GM12878 (cell line): ENCODE measurements around the gene CXXC5. TPM values are rescaled to one million over a fixed set of nuclear protein-coding genes. Genes with fewer than 3 reads are reported as not detected.
"Not testable (repeated sequence)": the region's sequence is repeated elsewhere in the genome, so short reads cannot be mapped to it uniquely, and the experiment has no call there.

Experiments used
- ATAC-seq: fragments of 200-7000 bp; cut with Tn5 transposase; 3 replicates; pipeline ENCODE4 v1.9.1; 2020; ENCODE audit warnings: mild to moderate bottlenecking, moderate library complexity
- BruUV-seq: library from RNA; stranded (reverse); fragments of 400-500 nt; replicated peaks from 2 replicates; lab custom pipeline; 2021; lab: Mats Ljungman, UMichigan
- CTCF ChIA-PET: fragments of 300-600 bp; sonication (Branson Sonifier 250); formaldehyde crosslinking; extraction: SDS; loops from one replicate; lab custom pipeline; 2021; ENCODE audit warnings: inconsistent platforms; lab: Yijun Ruan, JAX
- POLR2A ChIA-PET: fragments of 350-600 bp; formaldehyde crosslinking; extraction: SDS; loops from one replicate; lab custom pipeline; 2021; ENCODE audit warnings: inconsistent platforms; lab: Charles Lee
- RAD21 ChIA-PET: fragments of 300-600 bp; sonication (Branson Sonifier 250); formaldehyde crosslinking; loops from one replicate; lab custom pipeline; 2023; ENCODE audit warnings: antibody characterized with exemption; ENCODE audit not compliant: unreplicated experiment; lab: Charles Lee
- SMC1A ChIA-PET: fragments of 300-600 bp; sonication (Branson Sonifier 250); formaldehyde crosslinking; loops from one replicate; lab custom pipeline; 2023; ENCODE audit not compliant: unreplicated experiment, uncharacterized antibody; lab: Charles Lee
- DNase-seq: peaks from one replicate; pipeline ENCODE4 v3.0.0-alpha.2; 2011; ENCODE audit warnings: low read depth, low spot score
- FAIRE-seq: peaks from 3 replicates; lab custom pipeline; 2011; peaks lifted over from hg19 to GRCh38; lab: Jason Lieb, UNC
- H2AFZ ChIP-seq: 2 replicates; pipeline ENCODE4 v1.6.0; 2011; ENCODE audit warnings: low read depth, low read length, control low read depth; ENCODE audit not compliant: control insufficient read depth
- H3K27ac ChIP-seq: 2 replicates; pipeline ENCODE4 v1.5.1; 2011; ENCODE audit warnings: control low read depth; ENCODE audit not compliant: control insufficient read depth, insufficient read depth
- H3K27me3 ChIP-seq, 2 experiments: replicated peaks in 1 of 2; 2 replicates each; pipeline versions ENCODE4 v1.6.0 to v1.6.1; 2011; ENCODE audit warnings: low read length in 1 of 2; ENCODE audit not compliant: control insufficient read depth in 2 of 2, insufficient read depth in 2 of 2
- H3K36me3 ChIP-seq, 2 experiments: 2 replicates each; pipeline ENCODE4 v1.5.1; 2011; ENCODE audit warnings: low read length in 1 of 2; ENCODE audit not compliant: control insufficient read depth in 2 of 2, insufficient read depth in 2 of 2
- H3K4me1 ChIP-seq: 2 replicates; pipeline ENCODE4 v1.6.1; 2011; ENCODE audit warnings: mild to moderate bottlenecking, low read length, moderate library complexity, mixed read lengths; ENCODE audit not compliant: control insufficient read depth, insufficient read depth
- H3K4me2 ChIP-seq: 2 replicates; pipeline ENCODE4 v1.6.0; 2011; ENCODE audit warnings: control low read depth; ENCODE audit not compliant: control insufficient read depth, insufficient read depth
- H3K4me3 ChIP-seq: fragments of 200-600 bp; sonication (generic); 2 replicates; pipeline ENCODE4 v1.5.1; 2016
- H3K79me2 ChIP-seq: 2 replicates; pipeline ENCODE4 v1.6.0; 2011; ENCODE audit warnings: low read length; ENCODE audit not compliant: control insufficient read depth, insufficient read depth
- H3K9ac ChIP-seq: 2 replicates; pipeline ENCODE4 v1.8.0; 2011; ENCODE audit warnings: low read length, control low read depth, mixed read lengths; ENCODE audit not compliant: control insufficient read depth, insufficient read depth
- H3K9me3 ChIP-seq: replicated peaks from 3 replicates; pipeline ENCODE4 v1.5.1; 2011; ENCODE audit warnings: mild to moderate bottlenecking, low read length; ENCODE audit not compliant: control insufficient read depth, insufficient read depth
- H4K20me1 ChIP-seq: 2 replicates; pipeline ENCODE4 v1.6.0; 2011; ENCODE audit not compliant: control insufficient read depth, insufficient read depth
- ZBTB4 ChIP-seq: fragments of 450-650 bp; formaldehyde crosslinking; IDR thresholded peaks from 2 replicates; pipeline ENCODE4 v1.4.0; 2022; ENCODE audit warnings: mild to moderate bottlenecking, moderate library complexity
- WGBS: methylation state at CpG from one replicate; pipeline ENCODE4 v1.1.6; 2016; ENCODE audit warnings: low lambda C conversion rate; ENCODE audit not compliant: insufficient replicate concordance, insufficient coverage; ENCODE audit errors: missing lambda C conversion rate; 5-methylcytosine and 5-hydroxymethylcytosine counted together
- in situ Hi-C: fragments of 300-500 bp; cut with MboI; formaldehyde crosslinking; loops from 9 replicates; pipeline ENCODE4 v1.14.3; 2018; ENCODE audit warnings: mixed read lengths
- intact Hi-C: fragments of 100-400 bp; cut with micrococcal nuclease; formaldehyde crosslinking; loops from one replicate; pipeline ENCODE4 v1.14.2; 2022; ENCODE audit not compliant: unreplicated experiment
- polyA plus RNA-seq, 11 experiments: library from polyadenylated mRNA; depleted of rRNA in 4 of 11; unstranded in 6 of 11; stranded (reverse) in 5 of 11; fragments of >200 nt; fragmentation: Nextera tagmentation in 4 of 11; fragmentation: Illumina TruSeq in 1 of 11; extraction: Ambion mirVana in 4 of 11; extraction: Trizol in 1 of 11; gene quantifications; 1 replicate in 1 of 11; 2 replicates in 10 of 11; pipeline versions ENCODE4 v1.2.1 to v1.2.3, GENCODE V29; 2011 to 2016; ENCODE audit warnings: inconsistent platforms in 2 of 11, missing spikeins in 2 of 11, low read depth in 1 of 11
- total RNA-seq, 4 experiments: library from RNA; depleted of rRNA in 3 of 4; stranded (reverse); fragments of >200 nt in 3 of 4; fragmentation: Illumina TruSeq in 1 of 4; extraction: Trizol in 1 of 4; gene quantifications; 2 replicates each; pipeline versions ENCODE4 v1.2.1 to v1.2.3, GENCODE V29; 2013 to 2021

The CXXC5 gene
- total and polyA plus RNA-seq, 10 of the 15 experiments (the other 5 are each of a cell fraction or from before 2014, with no cell fraction given): 1.8 to 90.8 (median 40.7) TPM

GRCh38 chr5:139712412-139712811 lies 64.3 kb downstream of the CXXC5 start (continued):
- no peak for TF ChIP-seq ZBTB4

DNA sequence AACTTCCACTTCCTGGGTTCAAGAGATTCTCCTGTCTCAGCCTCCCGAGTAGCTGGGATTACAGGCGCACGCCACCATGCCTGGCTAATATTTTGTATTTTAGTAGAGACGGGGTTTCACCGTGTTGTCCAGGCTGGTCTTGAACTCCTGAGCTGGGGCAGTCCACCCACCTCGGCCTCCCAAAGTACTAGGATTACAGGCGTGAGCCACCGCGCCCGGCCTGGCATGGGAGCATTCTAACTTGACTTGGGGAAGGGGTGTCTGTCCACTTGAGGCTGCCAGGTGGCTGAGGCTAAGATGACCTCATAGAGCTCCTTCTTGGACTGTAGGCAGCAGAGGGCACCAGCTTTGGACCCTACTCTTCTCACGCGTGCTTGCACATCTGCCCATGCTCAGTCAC lies 65.7 kb downstream of the CXXC5 start:
- ATAC-seq, H3K4me2 ChIP-seq, H3K36me3 ChIP-seq, H3K27me3 ChIP-seq, H4K20me1 ChIP-seq, H3K9ac ChIP-seq, BruUV-seq, POLR2A ChIA-PET, H2AFZ ChIP-seq, FAIRE-seq, H3K79me2 ChIP-seq, DNase-seq, in situ Hi-C loops, H3K27ac ChIP-seq, H3K9me3 ChIP-seq, H3K4me3 ChIP-seq: not testable (repeated sequence)
- peaks cover 21% of the 10 kb centered on the region for H3K4me1 ChIP-seq
- SMC1A ChIA-PET: interaction anchor here (0.9 to 1.3 kb wide), 2 partner anchors 33 to 39 kb away, joined by 3 read pairs; no protein-coding TSS in a partner anchor
- intact Hi-C loops: loop anchor here (5.0 kb wide), 1 partner anchor 33 kb away; no protein-coding TSS in a partner anchor
- RAD21 ChIA-PET: interaction anchor here (0.9 kb wide), 1 partner anchor 12 kb away, joined by 3 read pairs; no protein-coding TSS in a partner anchor
- WGBS: 78% methylated on average over 12 of the region's 12 CpGs
- CTCF ChIA-PET: interaction anchor here (4.2 kb wide), 1 partner anchor 52 kb away, joined by 26 read pairs; no protein-coding TSS in a partner anchor
